ENCODE measurements around the gene KHNYN. TPM values are rescaled to one million over a fixed set of nuclear protein-coding genes. Genes with fewer than 3 reads are reported as not detected.

KHNYN gene
- total RNA-seq, 2 experiments from 2014 or later = 53.4 to 57.9 TPM

- CTCF ChIA-PET = interaction anchor here (0.6 to 2.4 kb wide), 3 partner anchors 39 to 72 kb away, joined by 3 to 11 read pairs (median 4); no protein-coding TSS in a partner anchor
- POLR2A ChIA-PET = no interaction called here
Measured at GRCh38 chr14:24399447-24399822, 30.3 kb upstream of the KHNYN start.

- ChIA-PET CTCF (interaction anchor here (0.6 to 2.4 kb wide), 3 partner anchors 40 to 67 kb away, joined by 3 to 11 read pairs (median 3); no protein-coding TSS in a partner anchor), POLR2A (interaction anchor here (0.6 kb wide), 1 partner anchor 74 kb away, joined by 3 read pairs; no protein-coding TSS in a partner anchor)
Measured at GRCh38 chr14:24399999-24400718, 29.6 kb upstream of the KHNYN start.

- CTCF ChIA-PET = interaction anchor here (0.7 kb wide), 1 partner anchor 9 kb away, joined by 3 read pairs; no protein-coding TSS in a partner anchor
- POLR2A ChIA-PET = no interaction called here
Measured at GRCh38 chr14:24401810-24402702, 27.7 kb upstream of the KHNYN start.

DNA sequence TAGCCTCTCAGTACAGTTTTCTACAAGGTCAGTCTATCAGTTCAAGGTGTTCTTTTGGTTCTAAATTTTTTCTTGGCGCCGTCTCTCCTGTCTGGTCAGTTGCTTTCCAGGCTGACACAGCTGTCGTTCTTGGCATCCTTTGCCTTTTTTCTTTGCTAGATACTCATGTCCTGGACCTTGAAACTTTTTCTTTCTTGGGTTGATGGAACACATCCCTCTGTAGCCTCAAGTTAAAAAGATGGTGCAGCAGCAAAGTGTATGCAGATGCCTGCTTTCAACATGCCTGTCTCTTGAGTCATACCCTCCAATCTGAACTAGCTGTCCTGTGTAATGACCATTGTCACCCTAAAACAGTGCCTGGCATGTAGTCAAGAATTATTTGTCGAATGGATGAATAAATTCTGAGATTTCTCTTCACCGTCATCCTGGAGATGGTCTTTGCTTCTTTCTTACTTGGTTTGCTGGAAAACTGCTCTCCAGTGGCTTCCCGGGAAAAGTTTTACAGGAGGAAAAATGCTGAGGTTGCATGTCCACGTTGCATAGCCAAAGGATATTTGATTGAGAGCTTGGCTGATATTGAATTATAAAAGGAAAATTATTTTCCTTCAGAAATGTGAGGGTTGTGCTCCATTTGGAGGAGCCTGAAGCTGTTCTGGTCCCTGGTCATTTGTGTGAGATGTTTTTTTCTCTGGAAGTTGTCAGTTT is 26.3 kb upstream of the KHNYN start:
- CTCF ChIA-PET = interaction anchor here (1.3 kb wide), 1 partner anchor 70 kb away, joined by 3 read pairs; no protein-coding TSS in a partner anchor

DNA sequence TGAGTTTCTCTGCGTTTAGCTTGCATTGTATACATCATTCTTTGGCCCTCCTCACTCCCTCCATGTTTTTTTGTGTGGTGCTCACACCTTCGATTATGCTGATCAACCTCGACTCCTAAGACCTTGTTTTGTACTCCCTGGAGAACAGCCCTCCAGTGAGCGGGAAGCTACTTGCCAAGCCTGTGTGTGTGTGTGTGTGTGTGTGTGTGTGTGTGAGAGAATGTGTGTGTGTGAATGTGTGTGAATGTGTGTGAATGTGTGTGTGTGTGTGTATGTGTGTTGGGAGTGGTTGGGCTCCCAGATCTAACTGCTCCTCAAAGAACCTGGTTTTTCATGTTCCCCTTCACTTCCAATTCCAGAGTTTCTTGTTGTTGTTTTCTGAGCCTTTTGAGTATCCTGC is 24.9 kb upstream of the KHNYN start:
- ChIA-PET CTCF (interaction anchor here (2.0 kb wide), 1 partner anchor 27 kb away, joined by 6 read pairs; no protein-coding TSS in a partner anchor), POLR2A (no interaction called here)

More for the DNA sequence above, 26.3 kb upstream of the KHNYN start:
- POLR2A ChIA-PET = no interaction called here

DNA sequence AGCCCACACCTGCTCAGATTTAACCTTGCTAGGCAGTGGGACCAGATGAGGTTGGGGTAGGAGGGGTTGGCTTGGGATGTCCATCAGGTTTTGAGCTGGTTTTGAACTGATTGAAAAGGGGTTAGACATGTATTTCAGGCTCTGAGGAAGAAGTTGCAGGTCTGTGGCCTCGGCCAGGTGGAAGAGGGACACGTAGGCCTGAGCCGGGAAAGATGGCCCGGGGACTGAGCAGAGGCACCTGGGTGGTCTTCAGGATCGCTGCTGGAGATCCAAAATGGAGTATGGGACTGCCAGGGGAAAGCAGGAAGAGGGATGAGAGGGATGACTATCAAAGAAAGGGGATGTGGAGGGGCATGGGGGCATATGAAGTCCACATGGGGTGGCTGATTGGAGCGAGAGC is 23.3 kb upstream of the KHNYN start:
- CTCF ChIA-PET = interaction anchor here (1.6 kb wide), 1 partner anchor 30 kb away, joined by 4 read pairs; no protein-coding TSS in a partner anchor
- POLR2A ChIA-PET = no interaction called here

DNA sequence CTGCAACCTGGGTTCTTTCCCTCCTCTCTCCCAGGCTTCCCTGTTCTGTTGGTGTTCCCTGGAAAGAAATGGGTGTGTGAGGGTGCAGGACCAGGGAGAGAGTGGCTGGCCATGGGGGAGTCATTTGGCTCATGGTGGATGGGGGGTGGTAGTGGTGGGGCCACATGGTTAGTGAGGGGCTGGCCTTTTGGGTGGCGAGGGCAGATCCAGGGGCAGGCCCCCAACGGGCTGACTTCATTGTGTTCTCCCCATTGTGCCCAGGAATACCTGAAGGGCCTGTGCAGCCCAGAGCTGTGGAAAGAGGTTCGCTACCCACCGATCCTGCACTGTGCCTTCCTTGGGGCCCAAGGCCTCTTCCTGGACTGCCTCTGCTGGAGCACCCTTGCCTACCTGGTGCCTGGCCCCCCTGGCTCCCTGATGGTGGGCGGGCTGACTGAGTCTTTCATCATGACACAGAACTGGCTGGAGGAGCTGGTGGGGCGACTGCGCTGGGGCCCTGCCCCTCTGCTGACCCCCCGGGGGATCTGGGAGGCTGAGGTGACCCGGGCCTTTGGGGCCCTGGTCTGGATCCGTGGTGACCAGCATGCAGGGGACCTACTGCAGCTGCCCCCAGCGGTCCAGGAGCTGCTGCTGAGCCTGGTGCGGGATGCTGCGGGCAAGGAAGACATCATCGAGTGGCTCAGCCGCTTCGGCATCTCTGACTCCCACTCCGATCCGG is 22.0 kb upstream of the KHNYN start:
- ChIA-PET POLR2A (no interaction called here), CTCF (no interaction called here)

DNA sequence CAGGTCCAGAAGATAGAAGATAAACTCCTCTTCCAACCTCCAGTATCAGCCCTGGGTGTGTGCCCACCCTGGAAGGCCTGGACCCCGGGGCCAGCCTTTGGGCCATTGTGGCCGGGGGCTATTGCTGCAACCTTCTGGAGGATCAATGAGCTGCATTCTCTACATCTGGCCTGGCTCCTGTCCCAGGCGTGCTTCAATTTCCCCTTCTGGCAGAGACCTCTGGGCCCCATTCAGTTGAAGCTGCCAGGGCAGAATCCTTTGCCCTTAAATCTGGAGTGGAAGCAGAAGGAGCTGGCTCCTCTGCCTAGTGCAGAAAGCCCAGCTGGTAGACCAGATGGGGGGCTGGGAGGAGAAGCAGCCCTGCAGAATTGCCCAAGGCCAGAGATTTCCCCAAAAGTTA is 21.0 kb upstream of the KHNYN start:
- ChIA-PET CTCF (no interaction called here), POLR2A (interaction anchor here (1.0 kb wide), 1 partner anchor 21 kb away, joined by 6 read pairs; the partner anchor contains the start of genes CBLN3 and KHNYN)

GRCh38 chr14:24409192-24409591 is 20.6 kb upstream of the KHNYN start:
- ChIA-PET POLR2A (interaction anchor here (1.0 kb wide), 1 partner anchor 21 kb away, joined by 6 read pairs; the partner anchor contains the start of genes CBLN3 and KHNYN), CTCF (interaction anchor here (1.8 kb wide), 1 partner anchor 76 kb away, joined by 5 read pairs; no protein-coding TSS in a partner anchor)

GRCh38 chr14:24409956-24410355 is 19.8 kb upstream of the KHNYN start:
- CTCF ChIA-PET = interaction anchor here (1.8 kb wide), 1 partner anchor 76 kb away, joined by 5 read pairs; no protein-coding TSS in a partner anchor
- POLR2A ChIA-PET = no interaction called here

DNA sequence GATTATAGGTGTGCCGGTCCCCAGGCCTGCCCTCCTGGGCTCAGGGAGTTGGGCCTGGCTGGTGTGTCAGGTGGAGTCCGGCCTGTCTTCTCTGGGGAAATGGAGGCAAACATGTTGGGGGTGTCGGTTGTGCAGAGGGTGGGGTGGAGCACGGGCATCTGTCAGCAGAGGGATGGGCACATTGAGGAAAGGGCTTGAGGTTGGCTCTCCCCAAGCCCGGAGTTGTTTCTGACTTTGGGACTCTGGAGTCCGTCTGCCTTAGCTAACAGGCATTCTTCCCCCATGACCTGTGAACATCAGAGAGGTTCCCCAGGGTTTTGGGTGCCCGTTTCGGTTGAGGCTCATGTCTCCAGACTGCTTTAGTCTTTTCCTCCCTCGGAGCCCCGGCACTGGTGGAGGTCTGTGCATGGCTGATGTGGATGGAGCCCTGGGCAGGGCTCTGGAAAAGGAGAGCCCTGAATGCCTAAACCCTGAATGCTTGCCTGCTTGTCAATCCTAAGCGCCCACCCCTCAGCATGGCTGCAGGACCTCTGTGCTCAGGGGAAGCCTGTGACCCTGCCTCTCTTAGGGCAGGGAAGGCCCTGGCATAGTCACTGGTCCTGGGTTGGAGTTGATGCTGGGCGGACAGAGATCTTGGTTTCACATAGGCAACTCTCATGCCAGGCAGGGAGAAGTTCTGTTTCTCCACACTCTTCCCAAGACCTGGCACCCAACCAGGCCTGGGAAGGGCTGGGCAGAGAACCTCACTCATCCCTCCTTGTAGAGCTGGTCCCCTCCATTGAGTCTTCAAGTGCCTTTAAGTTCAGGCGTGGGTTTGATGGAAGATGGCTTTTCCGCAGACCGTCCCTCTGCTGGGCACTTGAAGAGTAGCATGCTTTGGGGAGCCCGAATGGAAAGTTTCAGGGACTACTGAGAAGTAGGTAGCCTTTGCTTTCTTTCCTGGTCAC is 18.0 kb upstream of the KHNYN start:
- POLR2A ChIA-PET = no interaction called here

DNA sequence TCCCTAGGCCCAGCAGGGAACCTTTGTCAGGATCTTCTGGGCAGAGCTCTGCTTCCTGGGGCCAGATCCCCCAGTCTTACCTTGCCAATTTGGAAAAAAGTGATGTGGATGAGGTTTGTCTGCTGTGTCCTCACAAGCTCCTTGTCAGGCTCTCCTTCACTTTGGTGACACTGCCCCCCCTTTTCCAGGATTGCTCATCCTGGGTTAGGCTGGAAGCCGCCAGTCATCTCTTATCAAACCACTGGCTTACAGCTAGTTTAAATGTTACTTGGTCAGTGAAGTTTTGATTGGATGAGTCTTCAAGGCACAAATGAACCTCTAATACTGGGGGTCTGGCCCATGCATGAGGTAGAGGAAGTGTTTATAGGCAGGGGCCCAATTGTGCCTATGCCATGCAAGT is 15.7 kb upstream of the KHNYN start:
- POLR2A ChIA-PET = no interaction called here
- CTCF ChIA-PET = interaction anchor here (0.9 to 2.2 kb wide), 4 partner anchors 18 to 82 kb away, joined by 3 to 5 read pairs (median 4); no protein-coding TSS in a partner anchor

More for the DNA sequence above, 18.0 kb upstream of the KHNYN start:
- CTCF ChIA-PET = interaction anchor here (1.0 to 1.7 kb wide), 3 partner anchors 9 to 42 kb away, joined by 3 to 4 read pairs (median 3); no protein-coding TSS in a partner anchor

- ChIA-PET CTCF (interaction anchor here (0.9 to 2.2 kb wide), 3 partner anchors 17 to 81 kb away, joined by 3 to 5 read pairs (median 5); no protein-coding TSS in a partner anchor), POLR2A (no interaction called here)
Measured at GRCh38 chr14:24414732-24415420, 14.9 kb upstream of the KHNYN start.

DNA sequence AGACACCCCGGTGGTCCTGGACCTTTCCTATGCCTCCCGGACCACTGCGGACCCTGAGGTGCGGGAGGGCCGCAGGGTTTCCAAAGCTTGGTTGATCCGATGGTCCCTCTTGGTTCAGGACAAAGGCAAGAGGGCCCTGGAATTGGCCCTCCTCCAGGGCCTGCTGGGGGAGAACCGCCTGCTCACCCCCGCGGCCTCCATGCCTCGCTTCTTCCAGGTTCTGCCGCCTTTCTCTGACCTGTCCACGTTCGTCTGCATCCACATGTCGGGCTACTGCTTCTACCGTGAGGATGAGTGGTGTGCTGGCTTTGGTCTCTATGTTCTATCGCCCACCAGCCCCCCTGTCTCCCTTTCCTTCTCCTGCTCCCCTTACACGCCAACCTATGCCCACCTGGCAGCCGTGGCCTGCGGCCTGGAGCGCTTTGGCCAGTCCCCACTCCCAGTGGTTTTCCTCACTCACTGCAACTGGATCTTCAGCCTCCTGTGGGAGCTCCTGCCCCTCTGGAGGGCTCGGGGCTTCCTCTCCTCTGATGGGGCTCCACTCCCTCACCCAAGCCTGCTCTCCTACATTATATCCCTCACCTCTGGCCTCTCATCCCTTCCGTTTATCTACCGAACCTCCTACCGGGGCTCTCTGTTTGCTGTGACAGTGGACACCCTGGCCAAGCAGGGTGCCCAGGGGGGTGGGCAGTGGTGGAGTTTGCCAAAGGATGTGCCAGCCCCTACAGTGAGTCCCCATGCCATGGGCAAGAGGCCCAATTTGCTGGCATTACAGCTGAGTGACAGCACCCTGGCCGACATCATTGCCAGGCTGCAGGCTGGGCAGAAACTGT is 14.1 kb upstream of the KHNYN start:
- ChIA-PET POLR2A (no interaction called here), CTCF (interaction anchor here (1.2 to 2.2 kb wide), 2 partner anchors 21 to 49 kb away, joined by 3 to 5 read pairs; no protein-coding TSS in a partner anchor)

DNA sequence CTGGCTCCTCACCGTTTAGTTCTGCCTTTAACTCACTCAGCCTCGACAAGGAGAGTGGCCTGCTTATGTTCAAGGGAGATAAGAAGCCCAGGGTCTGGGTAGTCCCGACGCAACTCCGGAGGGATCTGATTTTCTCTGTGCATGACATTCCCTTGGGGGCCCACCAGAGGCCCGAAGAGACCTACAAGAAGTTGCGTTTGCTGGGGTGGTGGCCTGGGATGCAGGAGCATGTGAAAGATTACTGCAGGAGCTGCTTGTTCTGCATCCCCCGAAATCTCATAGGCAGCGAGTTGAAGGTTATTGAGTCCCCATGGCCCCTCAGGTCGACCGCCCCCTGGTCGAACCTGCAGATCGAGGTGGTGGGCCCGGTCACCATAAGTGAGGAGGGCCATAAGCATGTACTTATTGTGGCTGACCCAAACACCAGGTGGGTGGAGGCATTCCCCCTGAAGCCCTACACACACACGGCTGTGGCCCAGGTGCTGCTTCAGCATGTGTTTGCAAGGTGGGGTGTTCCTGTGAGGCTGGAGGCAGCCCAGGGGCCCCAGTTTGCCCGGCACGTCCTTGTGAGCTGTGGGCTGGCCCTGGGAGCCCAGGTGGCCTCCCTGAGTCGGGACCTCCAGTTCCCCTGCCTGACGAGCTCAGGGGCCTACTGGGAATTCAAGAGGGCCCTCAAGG is 13.4 kb upstream of the KHNYN start:
- ChIA-PET CTCF (interaction anchor here (1.2 kb wide), 1 partner anchor 20 kb away, joined by 3 read pairs; no protein-coding TSS in a partner anchor), POLR2A (no interaction called here)

Data from activated CD8-positive, alpha-beta memory T cell treated with anti-CD3 and anti-CD28 coated beads for 36 hours (primary cell).